A673 (cell line): ENCODE data around the gene CNIH3. TPM values are rescaled to one million over a fixed set of nuclear protein-coding genes. Genes with fewer than 3 reads are reported as not detected.

Experiments
- BruUV-seq: library from RNA; stranded (reverse); fragments of 400-500 nt; replicated peaks from 2 replicates; lab custom pipeline; 2021; lab: Mats Ljungman, UMichigan
- CTCF ChIA-PET: fragments of 300-600 bp; sonication (Branson Sonifier 250); formaldehyde crosslinking; loops from one replicate; lab custom pipeline; 2022; ENCODE audit warnings: antibody characterized with exemption; lab: Charles Lee
- POLR2A ChIA-PET: fragments of 300-600 bp; sonication (Branson Sonifier 250); formaldehyde crosslinking; loops from one replicate; lab custom pipeline; 2022; ENCODE audit warnings: antibody characterized with exemption; ENCODE audit not compliant: low non-redundant PET; lab: Charles Lee
- DNase-seq: peaks from one replicate; pipeline ENCODE4 v3.0.0-alpha.2; 2015; ENCODE audit warnings: low spot score
- H3K27ac ChIP-seq: fragments of 200-600 bp; sonication (generic); 2 replicates; pipeline ENCODE4 v1.5.1; 2016; ENCODE audit warnings: mixed run types, low read depth, mild to moderate bottlenecking, mixed read lengths, antibody characterized with exemption, low read length; ENCODE audit not compliant: poor library complexity, severe bottlenecking
- H3K27me3 ChIP-seq: fragments of 200-600 bp; sonication (generic); replicated peaks from 2 replicates; pipeline ENCODE4 v1.6.1; 2017; ENCODE audit warnings: mixed run types, low read depth, mild to moderate bottlenecking, mixed read lengths, antibody characterized with exemption, low read length; ENCODE audit not compliant: insufficient read depth, poor library complexity
- H3K36me3 ChIP-seq: fragments of 200-600 bp; sonication (generic); 2 replicates; pipeline ENCODE4 v1.6.1; 2016; ENCODE audit warnings: mixed run types, mild to moderate bottlenecking, mixed read lengths, antibody characterized with exemption, low read length; ENCODE audit not compliant: insufficient read depth, poor library complexity, severe bottlenecking
- H3K4me1 ChIP-seq: fragments of 200-600 bp; sonication (generic); 2 replicates; pipeline ENCODE4 v1.6.1; 2017; ENCODE audit warnings: mixed run types, mild to moderate bottlenecking, mixed read lengths, antibody characterized with exemption, low read length; ENCODE audit not compliant: insufficient read depth, poor library complexity, severe bottlenecking
- H3K4me3 ChIP-seq: fragments of 200-600 bp; sonication (generic); 2 replicates; pipeline ENCODE4 v1.5.1; 2016; ENCODE audit warnings: low read depth, mixed run types, mild to moderate bottlenecking, mixed read lengths, low read length; ENCODE audit not compliant: poor library complexity, severe bottlenecking
- H3K9me3 ChIP-seq: fragments of 200-600 bp; sonication (generic); 2 replicates; pipeline ENCODE4 v1.6.1; 2016; ENCODE audit warnings: mixed run types, low read depth, mild to moderate bottlenecking, mixed read lengths, antibody characterized with exemption, low read length; ENCODE audit not compliant: poor library complexity, severe bottlenecking
- CTCF ChIP-seq: fragments of 300-800, 200-600 bp; sonication (generic); conservative IDR thresholded peaks from 2 replicates; pipeline ENCODE4 v1.5.1; 2017; ENCODE audit warnings: low read depth, mild to moderate bottlenecking, antibody characterized with exemption, low read length, moderate library complexity, mixed read lengths
- EZH2 ChIP-seq: fragments of 200-600 bp; sonication (generic); IDR thresholded peaks from 2 replicates; pipeline ENCODE4 v1.6.1; 2017; ENCODE audit warnings: borderline replicate concordance, low read depth, mild to moderate bottlenecking, mixed read lengths, antibody characterized with exemption, low read length; ENCODE audit not compliant: poor library complexity, severe bottlenecking
- intact Hi-C: fragments of 100-400 bp; cut with micrococcal nuclease; formaldehyde crosslinking; loops from one replicate; pipeline ENCODE4 v1.10.0; 2022; ENCODE audit not compliant: unreplicated experiment
- total RNA-seq: library from RNA; stranded (reverse); gene quantifications from 2 replicates; pipeline ENCODE4 v1.2.3, GENCODE V29; 2021

The CNIH3 gene
- total RNA-seq, 1 experiment from 2014 or later = 3.8 TPM

- intact Hi-C loops = no loop called here
- Histone ChIP-seq H3K27me3 (no peaks in the 10 kb centered on the region), H3K36me3 (no peaks in the 10 kb centered on the region), H3K4me3 (no peak overlapping the region), H3K27ac (no peak overlapping the region), H3K9me3 (no peaks in the 10 kb centered on the region), H3K4me1 (no peaks in the 10 kb centered on the region)
- DNase-seq = no peak
- no TSS peak for BruUV-seq
- CTCF ChIA-PET = no interaction called here
- TF ChIP-seq EZH2 (no peak), CTCF (no peak; the same call in 1 of the 2 replicates)
- POLR2A ChIA-PET = no interaction called here
These were observed 118.3 kb downstream of the CNIH3 start for GRCh38 chr1:224734261-224734935.

GRCh38 chr1:224735159-224735558, 119.0 kb downstream of the CNIH3 start:
- Histone ChIP-seq H3K36me3 (no peaks in the 10 kb centered on the region), H3K9me3 (no peaks in the 10 kb centered on the region), H3K4me3 (no peak overlapping the region), H3K27me3 (no peaks in the 10 kb centered on the region), H3K27ac (no peak overlapping the region), H3K4me1 (no peaks in the 10 kb centered on the region)
- TF ChIP-seq EZH2 = no peak
- no peak for TF ChIP-seq CTCF
- ChIA-PET POLR2A (no interaction called here), CTCF (no interaction called here)
- intact Hi-C loops = no loop called here
- no TSS peak for BruUV-seq
- DNase-seq = no peak

GRCh38 chr1:224736619-224737352, 120.7 kb downstream of the CNIH3 start:
- peak; percentile 12 for DNase-seq
- intact Hi-C loops = no loop called here
- no peaks in the 10 kb centered on the region for H3K4me1 ChIP-seq
- H3K4me3 ChIP-seq = no peak overlapping the region
- H3K9me3 ChIP-seq = no peaks in the 10 kb centered on the region
- H3K36me3 ChIP-seq = no peaks in the 10 kb centered on the region
- POLR2A ChIA-PET = no interaction called here
- H3K27ac ChIP-seq = no peak overlapping the region
- H3K27me3 ChIP-seq = no peaks in the 10 kb centered on the region
- CTCF ChIA-PET = no interaction called here
- TF ChIP-seq CTCF (no peak), EZH2 (no peak)
- BruUV-seq = no TSS peak
